Peyer's patch (tissue), 4 donors: Measurements from ENCODE around the gene TRAPPC3. TPM values are rescaled to one million over a fixed set of nuclear protein-coding genes. Genes with fewer than 3 reads are reported as not detected.

Experiments
- DNase-seq, 3 donors: peaks; one replicate each; pipeline ENCODE4 v3.0.0-alpha.2; 2017 to 2019
- H3K27ac ChIP-seq, 4 donors: fragments of 200-600 bp; sonication (generic); one replicate each; pipeline ENCODE4 v1.5.1; 2016 to 2019
- H3K27me3 ChIP-seq, 2 donors: fragments of 200-600 bp; sonication (generic); one replicate each; pipeline ENCODE4 v1.5.1; 2019
- H3K36me3 ChIP-seq, 3 donors: fragments of 200-600 bp; sonication (generic); one replicate each; pipeline ENCODE4 v1.5.1; 2016 to 2019
- H3K4me1 ChIP-seq, 4 donors: fragments of 200-600 bp; sonication (generic); one replicate each; pipeline ENCODE4 v1.5.1; 2016 to 2019
- H3K4me3 ChIP-seq, 4 donors: fragments of 200-600 bp; sonication (generic); 1 replicate in 3 of 4; 2 replicates in 1 of 4; pipeline ENCODE4 v1.5.1; 2016 to 2019; ENCODE audit warnings: mild to moderate bottlenecking in 1 of 4
- H3K9me3 ChIP-seq, 4 donors: fragments of 200-600 bp; sonication (generic); one replicate each; pipeline ENCODE4 v1.5.1; 2016 to 2019; ENCODE audit warnings: mild to moderate bottlenecking in 1 of 4
- CTCF ChIP-seq, 6 experiments: fragments of 450-650 bp in 4 of 6; fragments of 200-600 bp in 2 of 6; sonication (generic) in 1 of 6; IDR thresholded peaks; one replicate each; pipeline ENCODE4 v1.5.1; 2017 to 2019; ENCODE audit warnings: antibody characterized with exemption in 6 of 6, mild to moderate bottlenecking in 3 of 6, moderate library complexity in 1 of 6
- POLR2A ChIP-seq, 2 donors: fragments of 450-650 bp; IDR thresholded peaks; one replicate each; pipeline ENCODE4 v1.5.1; 2017; ENCODE audit warnings: antibody characterized with exemption in 2 of 2, mild to moderate bottlenecking in 2 of 2, moderate library complexity in 2 of 2
- total RNA-seq, 4 donors: library from RNA; depleted of rRNA; stranded (reverse); fragments of >200 nt; gene quantifications; one replicate each; pipeline ENCODE4 v1.1.0, GENCODE V29; 2016

TRAPPC3 gene
- total RNA-seq, 4 donors from 2014 or later: 56.2 to 113 (median 73.7) TPM

GRCh38 chr1:36097693-36098585 lies 51.3 kb downstream of the TRAPPC3 start:
- peaks cover 0 to 21% (median 0%) of the 10 kb centered on the region in 3 donors for H3K36me3 ChIP-seq
- H3K27me3 ChIP-seq: no peaks in the 10 kb centered on the region
- TF ChIP-seq POLR2A (IDR thresholded peaks at IDR 0.05) (no peak), CTCF (IDR thresholded peaks at IDR 0.05) (no peak)
- peaks cover 0 to 4% (median 0%) of the 10 kb centered on the region in 4 donors for H3K4me1 ChIP-seq
- H3K27ac ChIP-seq: no peak overlapping the region
- H3K4me3 ChIP-seq: no peak overlapping the region
- DNase-seq: no peak
- H3K9me3 ChIP-seq: no peaks in the 10 kb centered on the region

GRCh38 chr1:36096500-36097432 lies 52.5 kb downstream of the TRAPPC3 start:
- DNase-seq: peak in 1 of 3 donors; percentile 27
- Histone ChIP-seq H3K36me3 (peaks cover 0 to 33% (median 0%) of the 10 kb centered on the region in 3 donors), H3K4me1 (peaks cover 0 to 4% (median 0%) of the 10 kb centered on the region in 4 donors), H3K27me3 (no peaks in the 10 kb centered on the region), H3K4me3 (no peak overlapping the region), H3K9me3 (no peaks in the 10 kb centered on the region), H3K27ac (no peak overlapping the region)
- TF ChIP-seq POLR2A (IDR thresholded peaks at IDR 0.05): no peak
- TF ChIP-seq CTCF (IDR thresholded peaks at IDR 0.05): no peak

- H3K9me3 ChIP-seq: no peaks in the 10 kb centered on the region
- TF ChIP-seq POLR2A (IDR thresholded peaks at IDR 0.05): no peak
- TF ChIP-seq CTCF (IDR thresholded peaks at IDR 0.05): no peak
- no peak overlapping the region for H3K4me3 ChIP-seq
- H3K36me3 ChIP-seq: peaks cover 0 to 42% (median 0%) of the 10 kb centered on the region in 3 donors
- H3K4me1 ChIP-seq: peaks cover 0 to 8% (median 0%) of the 10 kb centered on the region in 4 donors
- DNase-seq: peak in 1 of 3 donors; percentile 42
- no peaks in the 10 kb centered on the region for H3K27me3 ChIP-seq
- no peak overlapping the region for H3K27ac ChIP-seq
Observed at GRCh38 chr1:36095760-36096405, 53.4 kb downstream of the TRAPPC3 start.

GRCh38 chr1:36094621-36095061 lies 54.6 kb downstream of the TRAPPC3 start:
- Histone ChIP-seq H3K4me3 (no peak overlapping the region), H3K9me3 (no peaks in the 10 kb centered on the region), H3K27ac (no peak overlapping the region), H3K27me3 (no peaks in the 10 kb centered on the region), H3K36me3 (peaks cover 0 to 46% (median 0%) of the 10 kb centered on the region in 3 donors), H3K4me1 (peaks cover 0 to 17% (median 2%) of the 10 kb centered on the region in 4 donors)
- TF ChIP-seq POLR2A (IDR thresholded peaks at IDR 0.05) (no peak), CTCF (IDR thresholded peaks at IDR 0.05) (no peak)
- no peak for DNase-seq

- Histone ChIP-seq H3K4me3 (no peak overlapping the region), H3K27me3 (no peaks in the 10 kb centered on the region), H3K27ac (no peak overlapping the region), H3K9me3 (no peaks in the 10 kb centered on the region), H3K4me1 (peaks cover 0 to 22% (median 4%) of the 10 kb centered on the region in 4 donors), H3K36me3 (peaks cover 0 to 46% (median 0%) of the 10 kb centered on the region in 3 donors)
- TF ChIP-seq CTCF (IDR thresholded peaks at IDR 0.05) (no peak), POLR2A (IDR thresholded peaks at IDR 0.05) (no peak)
- no peak for DNase-seq
Observed at GRCh38 chr1:36093929-36094328, 55.4 kb downstream of the TRAPPC3 start.
